ENCODE data around the gene DFFA. TPM values are rescaled to one million over a fixed set of nuclear protein-coding genes. Genes with fewer than 3 reads are reported as not detected.

The DFFA gene
- total and polyA plus RNA-seq, 9 of the 15 experiments (the other 6 are each of a cell fraction or from before 2014, with no cell fraction given): 39.6 to 74.8 (median 59.2) TPM

DNA sequence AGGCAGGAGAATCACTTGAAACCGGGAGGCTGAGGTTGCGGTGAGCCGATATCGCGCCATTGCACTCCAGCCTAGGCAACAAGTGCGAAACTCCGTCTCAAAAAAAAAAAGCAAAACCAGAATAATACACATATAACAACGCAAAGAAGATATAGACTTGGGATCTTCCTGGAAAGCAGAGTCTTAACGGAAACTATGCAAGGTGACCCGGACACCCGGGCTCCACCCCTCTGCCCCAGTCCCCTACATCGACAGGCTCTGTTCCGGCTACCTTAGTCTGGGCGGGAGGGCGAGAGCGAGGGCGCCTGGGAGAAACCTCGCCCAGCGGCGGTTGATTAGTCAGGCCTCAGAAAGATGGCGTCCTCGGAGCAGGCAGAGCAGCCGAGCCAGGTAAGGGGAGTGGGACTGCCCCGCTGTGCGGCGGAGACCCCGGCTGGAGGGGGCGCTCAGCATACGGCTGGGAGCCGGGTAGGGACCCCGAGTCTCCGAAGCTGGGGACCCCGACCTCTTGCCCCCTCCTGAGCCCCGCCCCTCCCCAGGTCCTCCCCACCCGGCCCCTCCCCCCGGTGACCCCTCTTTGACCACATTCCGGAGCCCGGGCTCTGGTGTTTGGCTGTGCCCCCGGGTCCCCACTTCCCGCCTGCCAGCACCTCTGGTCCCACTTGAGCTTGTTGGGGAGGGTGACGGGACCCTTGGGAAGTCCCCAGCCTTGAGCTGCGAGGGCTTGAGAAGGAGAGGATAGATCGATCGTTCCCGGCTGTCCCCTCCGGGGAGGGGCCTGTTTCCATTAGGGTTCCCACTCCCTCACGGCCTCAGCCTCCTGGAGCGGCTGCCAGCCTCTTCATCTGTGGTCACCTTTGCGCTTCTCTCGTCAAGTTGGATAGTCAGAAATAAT is 2.5 kb upstream of the DFFA start, which contains the start of gene PEX14 (continued):
- no peak for TF ChIP-seq SRSF3 (IDR thresholded peaks at IDR 0.05; ENCODE audit: insufficient read depth, low read length)
- TF ChIP-seq, protein P1, sequence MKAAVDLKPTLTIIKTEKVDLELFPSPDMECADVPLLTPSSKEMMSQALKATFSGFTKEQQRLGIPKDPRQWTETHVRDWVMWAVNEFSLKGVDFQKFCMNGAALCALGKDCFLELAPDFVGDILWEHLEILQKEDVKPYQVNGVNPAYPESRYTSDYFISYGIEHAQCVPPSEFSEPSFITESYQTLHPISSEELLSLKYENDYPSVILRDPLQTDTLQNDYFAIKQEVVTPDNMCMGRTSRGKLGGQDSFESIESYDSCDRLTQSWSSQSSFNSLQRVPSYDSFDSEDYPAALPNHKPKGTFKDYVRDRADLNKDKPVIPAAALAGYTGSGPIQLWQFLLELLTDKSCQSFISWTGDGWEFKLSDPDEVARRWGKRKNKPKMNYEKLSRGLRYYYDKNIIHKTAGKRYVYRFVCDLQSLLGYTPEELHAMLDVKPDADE (conservative IDR thresholded peaks at IDR 0.05; ENCODE audit: control insufficient read depth, low read depth, low read length): peak; percentile 93
- TF ChIP-seq, protein P2, sequence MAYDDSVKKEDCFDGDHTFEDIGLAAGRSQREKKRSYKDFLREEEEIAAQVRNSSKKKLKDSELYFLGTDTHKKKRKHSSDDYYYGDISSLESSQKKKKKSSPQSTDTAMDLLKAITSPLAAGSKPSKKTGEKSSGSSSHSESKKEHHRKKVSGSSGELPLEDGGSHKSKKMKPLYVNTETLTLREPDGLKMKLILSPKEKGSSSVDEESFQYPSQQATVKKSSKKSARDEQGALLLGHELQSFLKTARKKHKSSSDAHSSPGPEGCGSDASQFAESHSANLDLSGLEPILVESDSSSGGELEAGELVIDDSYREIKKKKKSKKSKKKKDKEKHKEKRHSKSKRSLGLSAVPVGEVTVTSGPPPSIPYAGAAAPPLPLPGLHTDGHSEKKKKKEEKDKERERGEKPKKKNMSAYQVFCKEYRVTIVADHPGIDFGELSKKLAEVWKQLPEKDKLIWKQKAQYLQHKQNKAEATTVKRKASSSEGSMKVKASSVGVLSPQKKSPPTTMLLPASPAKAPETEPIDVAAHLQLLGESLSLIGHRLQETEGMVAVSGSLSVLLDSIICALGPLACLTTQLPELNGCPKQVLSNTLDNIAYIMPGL (CRISPR knock-in tag; IDR thresholded peaks at IDR 0.05): no peak
- TF ChIP-seq ZNF197 (CRISPR knock-in tag; IDR thresholded peaks at IDR 0.05; ENCODE audit: low read depth): peak; percentile 64; the same call in 1 of the 2 replicates
- TF ChIP-seq, protein P3, sequence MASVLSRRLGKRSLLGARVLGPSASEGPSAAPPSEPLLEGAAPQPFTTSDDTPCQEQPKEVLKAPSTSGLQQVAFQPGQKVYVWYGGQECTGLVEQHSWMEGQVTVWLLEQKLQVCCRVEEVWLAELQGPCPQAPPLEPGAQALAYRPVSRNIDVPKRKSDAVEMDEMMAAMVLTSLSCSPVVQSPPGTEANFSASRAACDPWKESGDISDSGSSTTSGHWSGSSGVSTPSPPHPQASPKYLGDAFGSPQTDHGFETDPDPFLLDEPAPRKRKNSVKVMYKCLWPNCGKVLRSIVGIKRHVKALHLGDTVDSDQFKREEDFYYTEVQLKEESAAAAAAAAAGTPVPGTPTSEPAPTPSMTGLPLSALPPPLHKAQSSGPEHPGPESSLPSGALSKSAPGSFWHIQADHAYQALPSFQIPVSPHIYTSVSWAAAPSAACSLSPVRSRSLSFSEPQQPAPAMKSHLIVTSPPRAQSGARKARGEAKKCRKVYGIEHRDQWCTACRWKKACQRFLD (CRISPR knock-in tag; IDR thresholded peaks at IDR 0.05): no peak
- peak; percentile 100 for TF ChIP-seq XRCC5 (IDR thresholded peaks at IDR 0.05; ENCODE audit: low read depth, low read length)
- TF ChIP-seq ZNF263 (CRISPR knock-in tag; IDR thresholded peaks at IDR 0.05; ENCODE audit: borderline replicate concordance): no peak
- peak; percentile 49; the same call in 1 of the 2 replicates for TF ChIP-seq SMARCA4 (IDR thresholded peaks at IDR 0.05)
- no peak for TF ChIP-seq MCM3 (IDR thresholded peaks at IDR 0.05)
- 0 out of 2 replicates have a peak, but pooled peaks have one; percentile 32 for TF ChIP-seq ZNF707 (CRISPR knock-in tag; conservative IDR thresholded peaks at IDR 0.05)
- 0 out of 4 replicates have a peak, but pooled peaks of 1 of the 2 experiments have one; percentile 31 for TF ChIP-seq TEAD1 (CRISPR knock-in tag; IDR thresholded peaks at IDR 0.05)
- TF ChIP-seq HNRNPLL (IDR thresholded peaks at IDR 0.05; ENCODE audit: low read depth, low read length, poor library complexity, severe bottlenecking): peak; percentile 52
- TF ChIP-seq KLF6 (CRISPR knock-in tag; IDR thresholded peaks at IDR 0.05; ENCODE audit: borderline replicate concordance): no peak
- TF ChIP-seq, protein P4, sequence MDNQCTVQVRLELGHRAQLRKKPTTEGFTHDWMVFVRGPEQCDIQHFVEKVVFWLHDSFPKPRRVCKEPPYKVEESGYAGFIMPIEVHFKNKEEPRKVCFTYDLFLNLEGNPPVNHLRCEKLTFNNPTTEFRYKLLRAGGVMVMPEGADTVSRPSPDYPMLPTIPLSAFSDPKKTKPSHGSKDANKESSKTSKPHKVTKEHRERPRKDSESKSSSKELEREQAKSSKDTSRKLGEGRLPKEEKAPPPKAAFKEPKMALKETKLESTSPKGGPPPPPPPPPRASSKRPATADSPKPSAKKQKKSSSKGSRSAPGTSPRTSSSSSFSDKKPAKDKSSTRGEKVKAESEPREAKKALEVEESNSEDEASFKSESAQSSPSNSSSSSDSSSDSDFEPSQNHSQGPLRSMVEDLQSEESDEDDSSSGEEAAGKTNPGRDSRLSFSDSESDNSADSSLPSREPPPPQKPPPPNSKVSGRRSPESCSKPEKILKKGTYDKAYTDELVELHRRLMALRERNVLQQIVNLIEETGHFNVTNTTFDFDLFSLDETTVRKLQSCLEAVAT (IDR thresholded peaks at IDR 0.05): peak in 1 of 2 experiments; percentile 100; a peak in 2 of 4 replicates
- TF ChIP-seq, protein P5, sequence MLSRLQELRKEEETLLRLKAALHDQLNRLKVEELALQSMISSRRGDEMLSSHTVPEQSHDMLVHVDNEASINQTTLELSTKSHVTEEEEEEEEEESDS (CRISPR knock-in tag; IDR thresholded peaks at IDR 0.05): no peak
- TF ChIP-seq, protein P6, sequence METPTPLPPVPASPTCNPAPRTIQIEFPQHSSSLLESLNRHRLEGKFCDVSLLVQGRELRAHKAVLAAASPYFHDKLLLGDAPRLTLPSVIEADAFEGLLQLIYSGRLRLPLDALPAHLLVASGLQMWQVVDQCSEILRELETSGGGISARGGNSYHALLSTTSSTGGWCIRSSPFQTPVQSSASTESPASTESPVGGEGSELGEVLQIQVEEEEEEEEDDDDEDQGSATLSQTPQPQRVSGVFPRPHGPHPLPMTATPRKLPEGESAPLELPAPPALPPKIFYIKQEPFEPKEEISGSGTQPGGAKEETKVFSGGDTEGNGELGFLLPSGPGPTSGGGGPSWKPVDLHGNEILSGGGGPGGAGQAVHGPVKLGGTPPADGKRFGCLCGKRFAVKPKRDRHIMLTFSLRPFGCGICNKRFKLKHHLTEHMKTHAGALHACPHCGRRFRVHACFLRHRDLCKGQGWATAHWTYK (CRISPR knock-in tag; IDR thresholded peaks at IDR 0.05): peak; percentile 86
- TF ChIP-seq, protein P7, sequence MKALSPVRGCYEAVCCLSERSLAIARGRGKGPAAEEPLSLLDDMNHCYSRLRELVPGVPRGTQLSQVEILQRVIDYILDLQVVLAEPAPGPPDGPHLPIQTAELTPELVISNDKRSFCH (CRISPR knock-in tag; IDR thresholded peaks at IDR 0.05): no peak
- TF ChIP-seq, protein P7 (tag; IDR thresholded peaks at IDR 0.05): 0 out of 2 replicates have a peak, but pooled peaks have one; percentile 46

Measured in K562 (cell line).